CD4-positive, alpha-beta T cell (primary cell): ENCODE measurements around the gene BCO2. TPM values are rescaled to one million over a fixed set of nuclear protein-coding genes. Genes with fewer than 3 reads are reported as not detected.
"Not testable (repeated sequence)": the region's sequence is repeated elsewhere in the genome, so short reads cannot be mapped to it uniquely, and the experiment has no call there.

Source experiments
- ATAC-seq: fragments of 200-7000 bp; cut with Tn5 transposase; one replicate; pipeline ENCODE4 v1.10.0; 2022; ENCODE audit warnings: mild to moderate bottlenecking; ENCODE audit not compliant: poor library complexity
- CTCF ChIA-PET: fragments of 350-600 bp; sonication (Branson Sonifier 250); formaldehyde crosslinking; loops from one replicate; lab custom pipeline; 2021; ENCODE audit warnings: antibody characterized with exemption, inconsistent platforms; lab: Charles Lee
- POLR2A ChIA-PET: fragments of 350-600 bp; sonication (Branson Sonifier 250); formaldehyde crosslinking; loops from one replicate; lab custom pipeline; 2021; ENCODE audit warnings: antibody characterized with exemption, inconsistent platforms; lab: Charles Lee
- DNase-seq, 14 experiments: peaks; one replicate each; pipeline ENCODE4 v3.0.0-alpha.2; 2013 to 2020; ENCODE audit warnings: mixed read lengths in 2 of 14
- H3K27ac ChIP-seq, 2 donors: one replicate each; pipeline versions ENCODE4 v1.5.1 to v1.7.0; 2013; ENCODE audit warnings: low read length in 2 of 2, low read depth in 1 of 2, mild to moderate bottlenecking in 1 of 2
- H3K27me3 ChIP-seq, 2 experiments: 1 replicate in 1 of 2; 2 replicates in 1 of 2; pipeline versions ENCODE4 v1.6.1 to v1.7.0; 2013; ENCODE audit warnings: low read length in 2 of 2, control low read depth in 1 of 2, mild to moderate bottlenecking in 1 of 2, moderate library complexity in 1 of 2; ENCODE audit not compliant: insufficient read depth in 2 of 2, control insufficient read depth in 1 of 2
- H3K36me3 ChIP-seq: one replicate; pipeline ENCODE4 v1.6.1; 2013; ENCODE audit warnings: low read length, control low read depth; ENCODE audit not compliant: insufficient read depth
- H3K4me1 ChIP-seq: one replicate; pipeline ENCODE4 v1.6.1; 2013; ENCODE audit warnings: low read length, control low read depth; ENCODE audit not compliant: insufficient read depth
- H3K4me3 ChIP-seq: one replicate; pipeline ENCODE4 v1.5.1; 2013; ENCODE audit warnings: mild to moderate bottlenecking, low read length, moderate library complexity
- H3K9me3 ChIP-seq, 2 experiments: 1 replicate in 1 of 2; 2 replicates in 1 of 2; pipeline versions ENCODE4 v1.6.1 to v1.7.0; 2013; ENCODE audit warnings: low read length in 2 of 2, mild to moderate bottlenecking in 2 of 2, control low read depth in 1 of 2, moderate library complexity in 1 of 2; ENCODE audit not compliant: control insufficient read depth in 1 of 2, insufficient read depth in 1 of 2
- H3K27ac Mint-ChIP-seq: one replicate; pipeline ENCODE4 v1.8.0; 2020; ENCODE audit warnings: mixed read lengths
- H3K27me3 Mint-ChIP-seq: one replicate; pipeline ENCODE4 v1.8.0; 2021; ENCODE audit warnings: mixed read lengths
- H3K36me3 Mint-ChIP-seq: one replicate; pipeline ENCODE4 v1.8.0; 2021; ENCODE audit warnings: low read depth, mixed read lengths
- H3K4me1 Mint-ChIP-seq: one replicate; pipeline ENCODE4 v1.8.0; 2021; ENCODE audit warnings: low read depth, mixed read lengths
- H3K4me3 Mint-ChIP-seq: one replicate; pipeline ENCODE4 v1.8.0; 2020; ENCODE audit warnings: mild to moderate bottlenecking, mixed read lengths
- H3K9me3 Mint-ChIP-seq: one replicate; pipeline ENCODE4 v1.8.0; 2020; ENCODE audit warnings: mixed read lengths
- intact Hi-C, 2 experiments: fragments of 100-400 bp; cut with DNase I in 1 of 2; cut with micrococcal nuclease in 1 of 2; formaldehyde crosslinking; loops; one replicate each; pipeline versions ENCODE4 v1.15.1 to v1.9.0; 2023 to 2025; cut with DNase I, micrococcal nuclease
- total RNA-seq, 174 experiments: library from RNA in 2 of 174; stranded (reverse) in 2 of 174; gene quantifications; one replicate each; pipeline ENCODE4 v1.2.3 and lab custom pipeline; 2021 to 2026
- TF ChIP-seq, protein P1 (sequence below): fragments of 200-600 bp; IDR thresholded peaks from one replicate; pipeline ENCODE4 v1.8.0; 2022; ENCODE audit warnings: antibody characterized with exemption, mild to moderate bottlenecking

BCO2 gene
- total RNA-seq, 2 experiments from 2014 or later = 1.1 to 1.5 TPM

DNA sequence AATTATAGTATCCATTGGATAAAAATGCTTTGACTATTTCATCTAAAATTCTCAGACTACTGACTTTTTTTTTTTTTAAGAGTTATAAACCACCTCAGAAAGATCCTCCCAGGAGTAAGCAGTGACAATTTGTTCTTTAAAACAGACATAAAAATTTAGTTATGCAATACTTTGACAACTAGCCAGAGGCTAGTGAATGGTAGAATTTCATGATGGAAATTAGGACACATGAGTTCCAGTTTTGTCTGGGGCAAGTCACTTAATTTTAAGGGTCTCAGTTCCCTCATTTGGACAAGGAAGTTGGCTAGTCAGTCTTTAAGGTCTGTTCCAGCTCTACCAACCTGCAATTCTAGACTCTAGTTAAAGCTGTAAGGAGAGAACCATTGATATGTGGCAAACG is 14.3 kb upstream of the BCO2 start:
- DNase-seq = no peak
- intact Hi-C loops = no loop called here
- Histone ChIP-seq H3K4me3 (no peak overlapping the region), H3K9me3 (no peaks in the 10 kb centered on the region), H3K36me3 (no peaks in the 10 kb centered on the region), H3K27me3 (no peaks in the 10 kb centered on the region), H3K27ac (no peak overlapping the region), H3K4me1 (no peaks in the 10 kb centered on the region)
- ChIA-PET POLR2A (no interaction called here), CTCF (no interaction called here)
- no peaks in the 10 kb centered on the region for H3K9me3 Mint-ChIP-seq
- TF ChIP-seq, protein P1, sequence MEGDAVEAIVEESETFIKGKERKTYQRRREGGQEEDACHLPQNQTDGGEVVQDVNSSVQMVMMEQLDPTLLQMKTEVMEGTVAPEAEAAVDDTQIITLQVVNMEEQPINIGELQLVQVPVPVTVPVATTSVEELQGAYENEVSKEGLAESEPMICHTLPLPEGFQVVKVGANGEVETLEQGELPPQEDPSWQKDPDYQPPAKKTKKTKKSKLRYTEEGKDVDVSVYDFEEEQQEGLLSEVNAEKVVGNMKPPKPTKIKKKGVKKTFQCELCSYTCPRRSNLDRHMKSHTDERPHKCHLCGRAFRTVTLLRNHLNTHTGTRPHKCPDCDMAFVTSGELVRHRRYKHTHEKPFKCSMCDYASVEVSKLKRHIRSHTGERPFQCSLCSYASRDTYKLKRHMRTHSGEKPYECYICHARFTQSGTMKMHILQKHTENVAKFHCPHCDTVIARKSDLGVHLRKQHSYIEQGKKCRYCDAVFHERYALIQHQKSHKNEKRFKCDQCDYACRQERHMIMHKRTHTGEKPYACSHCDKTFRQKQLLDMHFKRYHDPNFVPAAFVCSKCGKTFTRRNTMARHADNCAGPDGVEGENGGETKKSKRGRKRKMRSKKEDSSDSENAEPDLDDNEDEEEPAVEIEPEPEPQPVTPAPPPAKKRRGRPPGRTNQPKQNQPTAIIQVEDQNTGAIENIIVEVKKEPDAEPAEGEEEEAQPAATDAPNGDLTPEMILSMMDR = no peak
- no peaks in the 10 kb centered on the region for H3K4me1 Mint-ChIP-seq
- no peak for ATAC-seq
- H3K27me3 Mint-ChIP-seq = peaks cover 17% of the 10 kb centered on the region
- no peak overlapping the region for H3K27ac Mint-ChIP-seq
- H3K4me3 Mint-ChIP-seq = no peak overlapping the region
- no peaks in the 10 kb centered on the region for H3K36me3 Mint-ChIP-seq

DNA sequence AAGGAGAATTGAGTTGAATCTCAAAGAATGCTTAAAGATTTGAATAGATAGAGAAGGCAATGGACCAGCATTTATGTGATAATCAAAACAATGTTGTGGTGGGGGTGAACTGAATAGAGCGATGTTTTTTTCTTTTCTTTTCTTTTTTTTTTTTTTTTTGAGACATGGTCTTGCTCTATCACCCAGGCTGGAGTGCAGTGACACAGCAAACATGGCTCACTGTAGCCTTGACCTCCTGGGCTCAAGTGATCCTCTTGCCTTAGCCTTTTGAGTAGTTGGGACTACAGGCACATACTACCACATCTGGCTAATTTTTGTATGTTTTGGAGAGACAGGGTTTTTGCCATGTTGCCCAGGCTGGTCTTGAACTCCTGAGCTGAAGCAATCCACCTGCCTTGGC is 13.1 kb upstream of the BCO2 start:
- H3K4me3 ChIP-seq, H3K4me1 ChIP-seq, POLR2A ChIA-PET, H3K27me3 ChIP-seq, H3K27ac Mint-ChIP-seq, intact Hi-C loops, H3K9me3 ChIP-seq, H3K27ac ChIP-seq, DNase-seq, H3K9me3 Mint-ChIP-seq, ATAC-seq, CTCF ChIA-PET, H3K36me3 Mint-ChIP-seq, H3K36me3 ChIP-seq, H3K4me3 Mint-ChIP-seq, H3K4me1 Mint-ChIP-seq: not testable (repeated sequence)
- peaks cover 17% of the 10 kb centered on the region for H3K27me3 Mint-ChIP-seq

DNA sequence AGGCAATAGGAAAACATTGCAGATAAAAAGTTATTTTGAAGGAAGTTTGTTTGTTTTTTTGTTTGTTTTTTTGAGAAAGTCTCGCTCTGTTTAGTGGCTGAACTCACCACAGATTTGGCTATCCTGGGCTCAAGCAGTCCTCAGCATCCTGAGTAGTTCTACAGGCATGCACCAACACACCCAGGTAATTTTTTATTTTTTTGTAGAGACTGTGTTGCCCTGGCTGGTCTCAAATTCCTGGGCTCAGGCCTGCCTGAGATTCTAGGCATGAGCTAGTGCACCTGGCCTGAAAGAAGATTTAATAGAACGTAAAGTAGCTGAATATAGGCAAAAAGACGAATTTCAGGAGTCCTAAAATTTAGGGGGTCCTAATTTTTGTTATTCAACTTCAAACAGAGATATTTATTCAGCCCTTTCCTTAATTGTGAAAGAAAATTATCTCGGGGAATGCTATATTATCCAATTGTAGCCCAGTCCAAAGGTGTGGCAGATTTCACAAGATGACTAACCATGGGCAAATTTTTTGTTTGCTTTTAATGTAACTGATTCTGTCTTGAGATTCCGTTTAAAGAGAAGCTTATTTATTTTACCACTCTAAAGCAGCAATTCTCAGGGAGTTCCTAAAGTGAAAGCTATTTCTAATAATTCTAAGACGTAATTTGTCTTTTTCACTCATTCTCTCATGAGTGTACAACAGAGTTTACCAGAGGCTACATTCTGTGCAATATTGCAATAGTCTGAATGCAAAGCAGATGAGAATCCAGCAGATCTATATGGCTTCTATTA is 12.4 kb upstream of the BCO2 start:
- ChIA-PET POLR2A (no interaction called here), CTCF (no interaction called here)
- Histone ChIP-seq H3K4me3 (no peak overlapping the region), H3K36me3 (no peaks in the 10 kb centered on the region), H3K27ac (no peak overlapping the region), H3K4me1 (no peaks in the 10 kb centered on the region), H3K9me3 (no peaks in the 10 kb centered on the region), H3K27me3 (no peaks in the 10 kb centered on the region)
- Mint-ChIP-seq H3K4me1 (no peaks in the 10 kb centered on the region), H3K27me3 (peaks cover 22% of the 10 kb centered on the region), H3K9me3 (no peaks in the 10 kb centered on the region), H3K27ac (no peak overlapping the region), H3K4me3 (no peak overlapping the region), H3K36me3 (no peaks in the 10 kb centered on the region)
- ATAC-seq = no peak
- no peak for DNase-seq
- intact Hi-C loops = no loop called here
- TF ChIP-seq, protein P1 = no peak
